Measurements from ENCODE around the gene LRRC43.

DNA sequence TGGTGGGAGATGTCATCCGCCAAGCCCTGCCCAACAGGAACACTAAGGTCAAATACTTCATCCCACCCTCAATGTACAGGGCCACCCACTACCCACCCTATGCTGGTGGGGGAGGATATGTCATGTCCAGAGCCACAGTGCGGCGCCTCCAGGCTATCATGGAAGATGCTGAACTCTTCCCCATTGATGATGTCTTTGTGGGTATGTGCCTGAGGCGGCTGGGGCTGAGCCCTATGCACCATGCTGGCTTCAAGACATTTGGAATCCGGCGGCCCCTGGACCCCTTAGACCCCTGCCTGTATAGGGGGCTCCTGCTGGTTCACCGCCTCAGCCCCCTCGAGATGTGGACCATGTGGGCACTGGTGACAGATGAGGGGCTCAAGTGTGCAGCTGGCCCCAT, 24.1 kb downstream of the LRRC43 start:
- no peak for TF ChIP-seq ZNF121 (CRISPR knock-in tag; IDR thresholded peaks at IDR 0.05)
- TF ChIP-seq, protein P1, sequence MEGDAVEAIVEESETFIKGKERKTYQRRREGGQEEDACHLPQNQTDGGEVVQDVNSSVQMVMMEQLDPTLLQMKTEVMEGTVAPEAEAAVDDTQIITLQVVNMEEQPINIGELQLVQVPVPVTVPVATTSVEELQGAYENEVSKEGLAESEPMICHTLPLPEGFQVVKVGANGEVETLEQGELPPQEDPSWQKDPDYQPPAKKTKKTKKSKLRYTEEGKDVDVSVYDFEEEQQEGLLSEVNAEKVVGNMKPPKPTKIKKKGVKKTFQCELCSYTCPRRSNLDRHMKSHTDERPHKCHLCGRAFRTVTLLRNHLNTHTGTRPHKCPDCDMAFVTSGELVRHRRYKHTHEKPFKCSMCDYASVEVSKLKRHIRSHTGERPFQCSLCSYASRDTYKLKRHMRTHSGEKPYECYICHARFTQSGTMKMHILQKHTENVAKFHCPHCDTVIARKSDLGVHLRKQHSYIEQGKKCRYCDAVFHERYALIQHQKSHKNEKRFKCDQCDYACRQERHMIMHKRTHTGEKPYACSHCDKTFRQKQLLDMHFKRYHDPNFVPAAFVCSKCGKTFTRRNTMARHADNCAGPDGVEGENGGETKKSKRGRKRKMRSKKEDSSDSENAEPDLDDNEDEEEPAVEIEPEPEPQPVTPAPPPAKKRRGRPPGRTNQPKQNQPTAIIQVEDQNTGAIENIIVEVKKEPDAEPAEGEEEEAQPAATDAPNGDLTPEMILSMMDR (IDR thresholded peaks at IDR 0.05) = no peak
- TF ChIP-seq, protein P2, sequence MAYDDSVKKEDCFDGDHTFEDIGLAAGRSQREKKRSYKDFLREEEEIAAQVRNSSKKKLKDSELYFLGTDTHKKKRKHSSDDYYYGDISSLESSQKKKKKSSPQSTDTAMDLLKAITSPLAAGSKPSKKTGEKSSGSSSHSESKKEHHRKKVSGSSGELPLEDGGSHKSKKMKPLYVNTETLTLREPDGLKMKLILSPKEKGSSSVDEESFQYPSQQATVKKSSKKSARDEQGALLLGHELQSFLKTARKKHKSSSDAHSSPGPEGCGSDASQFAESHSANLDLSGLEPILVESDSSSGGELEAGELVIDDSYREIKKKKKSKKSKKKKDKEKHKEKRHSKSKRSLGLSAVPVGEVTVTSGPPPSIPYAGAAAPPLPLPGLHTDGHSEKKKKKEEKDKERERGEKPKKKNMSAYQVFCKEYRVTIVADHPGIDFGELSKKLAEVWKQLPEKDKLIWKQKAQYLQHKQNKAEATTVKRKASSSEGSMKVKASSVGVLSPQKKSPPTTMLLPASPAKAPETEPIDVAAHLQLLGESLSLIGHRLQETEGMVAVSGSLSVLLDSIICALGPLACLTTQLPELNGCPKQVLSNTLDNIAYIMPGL (CRISPR knock-in tag; IDR thresholded peaks at IDR 0.05) = no peak
- no peak for TF ChIP-seq ZNF232 (CRISPR knock-in tag; IDR thresholded peaks at IDR 0.05)
